Spleen (tissue), 7 donors: ENCODE results near the gene IQCC.

Source experiments
- POLR2A ChIP-seq, 3 donors: fragments of 450-650 bp; IDR thresholded peaks; one replicate each; pipeline ENCODE4 v1.5.1; 2017; ENCODE audit warnings: antibody characterized with exemption in 3 of 3, mild to moderate bottlenecking in 1 of 3
- POLR2AphosphoS5 ChIP-seq, 3 donors: sonication (generic); formaldehyde crosslinking; IDR thresholded peaks; one replicate each; pipeline ENCODE4 v1.5.1; 2017; ENCODE audit warnings: antibody characterized with exemption in 3 of 3
- TF ChIP-seq, protein P1 (sequence below), 11 experiments: fragments of 200-600 bp in 7 of 11; fragments of 450-650 bp in 4 of 11; sonication (generic) in 4 of 11; IDR thresholded peaks in 8 of 11; conservative IDR thresholded peaks in 3 of 11; 1 replicate in 7 of 11; 2 replicates in 4 of 11; pipeline versions ENCODE4 v1.4.0 to v1.8.0; 2016 to 2021; ENCODE audit warnings: antibody characterized with exemption in 11 of 11, inconsistent platforms in 4 of 11, mild to moderate bottlenecking in 1 of 11
- donor health status: DM: no; HTN: no; CAD: no; lungs with moderate emphysema.
- donor health status: DM: no; HTN: no; CAD: no.
- donor health status: DM: no; HTN: no; CAD: no.

DNA sequence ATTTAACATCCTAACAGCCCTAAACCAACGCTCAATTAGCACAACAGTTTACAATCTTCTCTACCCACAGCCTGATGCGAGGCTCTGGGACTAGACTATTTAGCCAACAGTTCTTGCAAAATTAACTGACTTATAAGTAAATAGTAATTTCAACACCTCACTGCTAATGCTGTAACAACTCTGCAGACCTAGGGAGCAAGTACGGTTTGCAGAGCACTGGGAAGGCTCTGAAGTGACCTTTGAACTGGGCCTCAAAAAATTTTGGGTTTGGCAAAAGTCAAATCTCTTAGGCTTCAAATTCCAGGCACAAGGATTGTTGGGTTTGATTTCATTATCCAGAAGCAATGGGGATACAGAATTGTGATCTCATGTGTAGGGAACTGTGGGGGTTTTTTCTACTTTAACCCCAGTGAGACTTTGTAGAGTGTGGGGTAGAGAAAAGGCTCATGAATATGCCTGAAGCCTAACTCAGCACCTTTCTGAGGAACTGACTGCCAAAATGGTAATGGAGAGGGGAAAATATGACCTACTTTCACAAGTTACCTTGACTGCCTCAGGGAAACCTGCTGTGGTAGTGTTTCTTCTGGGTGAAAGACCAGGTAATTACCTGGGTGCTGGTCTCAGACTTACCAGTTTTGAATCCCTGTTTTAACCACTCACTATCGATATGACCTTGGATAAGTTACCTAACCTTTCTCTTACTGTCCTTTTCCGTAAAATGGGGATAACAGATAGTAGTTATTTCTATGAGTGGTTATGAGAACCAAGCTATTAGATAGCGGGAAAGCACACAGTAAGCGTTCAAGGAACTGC, 26.9 kb upstream of the IQCC start:
- TF ChIP-seq, protein P1, sequence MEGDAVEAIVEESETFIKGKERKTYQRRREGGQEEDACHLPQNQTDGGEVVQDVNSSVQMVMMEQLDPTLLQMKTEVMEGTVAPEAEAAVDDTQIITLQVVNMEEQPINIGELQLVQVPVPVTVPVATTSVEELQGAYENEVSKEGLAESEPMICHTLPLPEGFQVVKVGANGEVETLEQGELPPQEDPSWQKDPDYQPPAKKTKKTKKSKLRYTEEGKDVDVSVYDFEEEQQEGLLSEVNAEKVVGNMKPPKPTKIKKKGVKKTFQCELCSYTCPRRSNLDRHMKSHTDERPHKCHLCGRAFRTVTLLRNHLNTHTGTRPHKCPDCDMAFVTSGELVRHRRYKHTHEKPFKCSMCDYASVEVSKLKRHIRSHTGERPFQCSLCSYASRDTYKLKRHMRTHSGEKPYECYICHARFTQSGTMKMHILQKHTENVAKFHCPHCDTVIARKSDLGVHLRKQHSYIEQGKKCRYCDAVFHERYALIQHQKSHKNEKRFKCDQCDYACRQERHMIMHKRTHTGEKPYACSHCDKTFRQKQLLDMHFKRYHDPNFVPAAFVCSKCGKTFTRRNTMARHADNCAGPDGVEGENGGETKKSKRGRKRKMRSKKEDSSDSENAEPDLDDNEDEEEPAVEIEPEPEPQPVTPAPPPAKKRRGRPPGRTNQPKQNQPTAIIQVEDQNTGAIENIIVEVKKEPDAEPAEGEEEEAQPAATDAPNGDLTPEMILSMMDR (IDR thresholded peaks at IDR 0.05 in 8 of 11, conservative IDR thresholded peaks at IDR 0.05 in 3 of 11): no peak
- TF ChIP-seq POLR2A (IDR thresholded peaks at IDR 0.05): no peak
- no peak for TF ChIP-seq POLR2AphosphoS5 (IDR thresholded peaks at IDR 0.05)
